NCI-H460 (cell line): ENCODE measurements around the gene GMNC. TPM values are rescaled to one million over a fixed set of nuclear protein-coding genes. Genes with fewer than 3 reads are reported as not detected.
A peak's percentile ranks its signal among the peaks of the same experiment; 100 is the strongest.

Experiments used
- DNase-seq: peaks from one replicate; pipeline ENCODE4 v3.0.0-alpha.2; 2016; ENCODE audit warnings: low read depth; ENCODE audit errors: extremely low read depth
- total RNA-seq: library from RNA; depleted of rRNA; stranded (reverse); fragments of >200 nt; shearing (Covaris generic); gene quantifications from 2 replicates; pipeline ENCODE4 v1.2.3, GENCODE V29; 2014

GMNC gene
- total RNA-seq, 1 experiment from 2014 or later = not detected

- DNase-seq = no peak
Measured at GRCh38 chr3:190853464-190853863, 9.0 kb downstream of the GMNC start.

- no peak for DNase-seq
Measured at GRCh38 chr3:190849607-190850006, 12.9 kb downstream of the GMNC start.

GRCh38 chr3:190848870-190849269 lies 13.6 kb downstream of the GMNC start:
- DNase-seq = no peak

- no peak for DNase-seq
Measured at GRCh38 chr3:190847436-190847835, 15.1 kb downstream of the GMNC start.

- DNase-seq = no peak
Measured at GRCh38 chr3:190840146-190840545, 22.3 kb downstream of the GMNC start.

GRCh38 chr3:190831225-190831624 lies 31.3 kb downstream of the GMNC start:
- DNase-seq = no peak

GRCh38 chr3:190830031-190830430 lies 32.5 kb downstream of the GMNC start:
- no peak for DNase-seq

GRCh38 chr3:190826018-190826417 lies 36.5 kb downstream of the GMNC start:
- no peak for DNase-seq

GRCh38 chr3:190825386-190826016 lies 37.0 kb downstream of the GMNC start:
- no peak for DNase-seq

- DNase-seq = peak; percentile 59
Measured at GRCh38 chr3:190811775-190812480, 50.6 kb downstream of the GMNC start.

GRCh38 chr3:190810957-190811356 lies 51.5 kb downstream of the GMNC start:
- DNase-seq = no peak

- no peak for DNase-seq
Measured at GRCh38 chr3:190809351-190809750, 53.1 kb downstream of the GMNC start.

- DNase-seq = no peak
Measured at GRCh38 chr3:190807719-190808375, 54.6 kb downstream of the GMNC start.
